C1 segment of cervical spinal cord (tissue), 14 donors: ENCODE results near the gene ZNF248.
"Not testable (repeated sequence)": the region's sequence is repeated elsewhere in the genome, so short reads cannot be mapped to it uniquely, and the experiment has no call there.

ENCODE experiments used
- DNase-seq, 14 donors: peaks; one replicate each; lab custom pipeline; 2025; lab: John Stamatoyannopoulos, UW

ZNF248 gene

GRCh38 chr10:37857287-37858211 is at the start of gene ZNF248:
Gene ZNF248, minus strand, starts transcription at chr10:37857610. Its CDS starts 1,300 bp downstream, at chr10:37856310.
- DNase-seq: peak; percentile 66 to 97 (median 94)

- DNase-seq: no peak
These were observed 49.0 kb upstream of the ZNF248 start for GRCh38 chr10:37906382-37906781.

- no peak for DNase-seq
These were observed 39.0 kb upstream of the ZNF248 start for GRCh38 chr10:37896436-37896835.

GRCh38 chr10:37895674-37896073 is 38.3 kb upstream of the ZNF248 start:
- DNase-seq: no peak

- no peak for DNase-seq
These were observed 28.4 kb upstream of the ZNF248 start for GRCh38 chr10:37885850-37886249.

- DNase-seq: no peak
These were observed 15.5 kb upstream of the ZNF248 start for GRCh38 chr10:37872955-37873354.

GRCh38 chr10:37872283-37872682 is 14.9 kb upstream of the ZNF248 start:
- DNase-seq: no peak

- DNase-seq: no peak
These were observed 14.3 kb upstream of the ZNF248 start for GRCh38 chr10:37871568-37872251.

- no peak for DNase-seq
These were observed 13.7 kb upstream of the ZNF248 start for GRCh38 chr10:37871143-37871542.

- DNase-seq: no peak
These were observed 11.4 kb upstream of the ZNF248 start for GRCh38 chr10:37868796-37869195.

GRCh38 chr10:37865957-37866803 is 8.8 kb upstream of the ZNF248 start:
- DNase-seq: no peak

GRCh38 chr10:37865264-37865663 is 7.9 kb upstream of the ZNF248 start:
- no peak for DNase-seq

- DNase-seq: no peak
These were observed 3.2 kb upstream of the ZNF248 start for GRCh38 chr10:37860494-37861190.

GRCh38 chr10:37859270-37859669 is 1.9 kb upstream of the ZNF248 start:
- not testable (repeated sequence) for DNase-seq

GRCh38 chr10:37856881-37857286 is 526 bp downstream of the ZNF248 start:
- DNase-seq: peak in 7 of 14 donors; percentile 33 to 68 (median 57)

GRCh38 chr10:37855636-37856035 is 1.8 kb downstream of the ZNF248 start:
- peak in 1 of 14 donors; percentile 34 for DNase-seq

- DNase-seq: no peak
These were observed 2.8 kb downstream of the ZNF248 start for GRCh38 chr10:37854626-37855025.

- DNase-seq: no peak
These were observed 12.8 kb downstream of the ZNF248 start for GRCh38 chr10:37844644-37845043.

- no peak for DNase-seq
These were observed 18.2 kb downstream of the ZNF248 start for GRCh38 chr10:37839243-37839642.

GRCh38 chr10:37831495-37832333 is 25.7 kb downstream of the ZNF248 start:
- no peak for DNase-seq
